Activated CD8-positive, alpha-beta memory T cell treated with anti-CD3 and anti-CD28 coated beads, Interleukin-2, amount 50 U/mL, for 24 hours (primary cell): ENCODE results near the gene ACOT9.
"Not testable (repeated sequence)": the region's sequence is repeated elsewhere in the genome, so short reads cannot be mapped to it uniquely, and the experiment has no call there.

Source experiments
- DNase-seq: peaks from one replicate; pipeline ENCODE4 v3.0.0-alpha.2; 2020; ENCODE audit errors: extremely low read depth

Gene ACOT9

GRCh38 chrX:23742697-23743622, at the start of gene ACOT9:
ACOT9 (minus strand) TSS chrX:23743276; CDS start chrX:23743144, 132 bp downstream.
- peak; percentile 27 for DNase-seq

DNA sequence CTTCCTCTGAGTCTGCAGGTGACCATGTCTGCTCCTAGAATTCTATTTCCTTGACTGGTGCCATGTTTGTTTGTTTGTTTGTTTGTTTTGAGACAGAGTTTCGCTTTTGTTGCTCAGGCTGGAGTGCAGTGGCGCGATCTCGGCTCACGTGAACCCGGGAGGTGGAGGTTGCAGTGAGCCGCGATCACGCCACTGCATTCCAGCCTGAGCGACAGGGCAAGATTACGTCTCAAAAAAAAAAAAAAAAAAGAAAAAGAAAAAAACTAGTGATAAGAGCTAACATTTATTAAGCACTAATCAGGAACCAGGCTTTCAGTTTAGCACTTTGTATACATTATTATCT, 47.0 kb upstream of the ACOT9 start:
- no peak for DNase-seq

GRCh38 chrX:23789386-23790154, 46.5 kb upstream of the ACOT9 start:
- DNase-seq: no peak

DNA sequence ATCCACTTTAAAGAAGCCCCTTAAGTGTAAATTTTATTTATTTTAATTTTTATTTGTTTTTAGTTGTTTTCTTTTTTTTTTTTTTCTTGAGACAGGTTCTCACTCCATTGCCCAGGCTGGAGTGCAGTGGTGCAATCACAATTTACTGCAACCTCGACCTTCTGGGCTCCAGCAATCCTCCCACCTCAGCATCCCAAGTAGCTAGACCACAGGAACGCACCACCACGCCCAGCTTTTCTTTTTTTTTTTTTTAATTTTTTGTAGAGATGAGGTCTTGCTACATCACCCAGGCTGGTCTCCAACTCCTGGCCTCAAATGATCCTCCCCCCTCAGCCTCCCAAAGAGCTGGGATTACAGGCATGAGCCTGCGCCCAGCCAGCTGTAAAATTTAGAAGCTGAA, 45.9 kb upstream of the ACOT9 start:
- no peak for DNase-seq

- no peak for DNase-seq
These were observed 45.4 kb upstream of the ACOT9 start for GRCh38 chrX:23788521-23788920.

- DNase-seq: no peak
These were observed 44.7 kb upstream of the ACOT9 start for GRCh38 chrX:23787745-23788118.

DNA sequence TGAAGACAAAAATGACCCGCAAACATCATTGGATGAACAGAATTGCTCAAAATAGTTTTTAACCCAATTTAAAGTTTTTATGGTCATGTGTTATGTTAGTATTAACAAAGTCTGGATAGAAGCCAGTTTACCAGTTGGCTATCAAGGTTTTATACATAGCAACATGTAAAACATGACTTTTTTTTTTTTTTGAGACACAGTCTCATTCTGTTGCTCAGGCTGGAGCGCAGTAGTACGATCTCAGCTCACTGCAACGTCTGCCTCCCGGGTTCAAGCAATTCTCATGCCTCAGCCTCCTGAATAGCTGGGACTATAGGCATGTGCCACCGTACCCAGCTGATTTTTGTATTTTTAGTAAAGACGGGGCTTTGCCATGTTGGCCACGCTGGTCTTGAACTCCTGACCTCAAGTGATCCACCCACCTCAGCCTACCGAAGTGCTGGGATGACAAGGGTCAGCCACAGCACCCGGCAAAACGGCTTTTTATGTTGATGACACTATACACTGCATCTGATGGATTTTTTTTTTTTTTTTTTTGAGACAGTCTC, 43.3 kb upstream of the ACOT9 start:
- no peak for DNase-seq

- DNase-seq: no peak
These were observed 42.5 kb upstream of the ACOT9 start for GRCh38 chrX:23785580-23785979.

DNA sequence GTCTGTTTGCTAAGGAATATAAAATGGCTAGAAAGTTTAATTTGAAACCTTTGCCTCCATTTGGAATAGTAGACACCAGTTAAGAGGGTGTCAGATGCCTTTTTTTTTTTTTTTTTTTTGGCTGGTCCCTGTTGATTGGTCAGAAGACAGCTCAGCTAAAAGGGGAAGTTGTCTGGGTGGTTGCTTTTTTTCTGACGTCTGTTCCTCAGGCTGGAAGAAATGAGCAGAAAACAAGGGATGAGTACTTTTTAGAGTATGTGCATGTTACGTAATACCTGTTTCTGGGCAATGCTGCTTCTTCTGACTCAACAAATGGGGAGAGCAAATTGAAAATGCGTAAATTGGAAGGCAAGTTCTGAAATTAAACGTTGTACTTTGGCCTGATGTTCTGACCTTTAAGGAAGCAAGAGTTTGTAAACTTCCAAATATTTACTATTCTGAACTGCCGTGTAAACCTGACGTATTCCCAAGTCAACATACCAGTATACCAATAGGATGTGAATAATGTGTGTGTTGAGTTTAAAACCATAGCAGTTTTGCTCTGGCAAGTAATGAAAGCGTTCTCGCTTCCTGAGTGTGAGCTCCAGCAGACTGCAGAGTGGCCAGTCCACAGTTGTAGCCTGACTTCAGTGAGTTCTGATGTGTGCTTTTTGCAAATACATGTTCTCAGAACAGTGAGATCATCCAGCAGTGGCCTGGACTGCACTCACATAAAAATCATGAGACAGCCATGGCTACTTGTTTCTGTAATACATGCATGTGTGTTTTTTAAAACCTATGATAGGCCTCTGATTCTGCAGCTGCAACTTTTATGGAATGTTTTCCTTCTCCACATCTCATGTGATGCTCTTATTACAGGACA, 41.6 kb upstream of the ACOT9 start:
- DNase-seq: no peak

DNA sequence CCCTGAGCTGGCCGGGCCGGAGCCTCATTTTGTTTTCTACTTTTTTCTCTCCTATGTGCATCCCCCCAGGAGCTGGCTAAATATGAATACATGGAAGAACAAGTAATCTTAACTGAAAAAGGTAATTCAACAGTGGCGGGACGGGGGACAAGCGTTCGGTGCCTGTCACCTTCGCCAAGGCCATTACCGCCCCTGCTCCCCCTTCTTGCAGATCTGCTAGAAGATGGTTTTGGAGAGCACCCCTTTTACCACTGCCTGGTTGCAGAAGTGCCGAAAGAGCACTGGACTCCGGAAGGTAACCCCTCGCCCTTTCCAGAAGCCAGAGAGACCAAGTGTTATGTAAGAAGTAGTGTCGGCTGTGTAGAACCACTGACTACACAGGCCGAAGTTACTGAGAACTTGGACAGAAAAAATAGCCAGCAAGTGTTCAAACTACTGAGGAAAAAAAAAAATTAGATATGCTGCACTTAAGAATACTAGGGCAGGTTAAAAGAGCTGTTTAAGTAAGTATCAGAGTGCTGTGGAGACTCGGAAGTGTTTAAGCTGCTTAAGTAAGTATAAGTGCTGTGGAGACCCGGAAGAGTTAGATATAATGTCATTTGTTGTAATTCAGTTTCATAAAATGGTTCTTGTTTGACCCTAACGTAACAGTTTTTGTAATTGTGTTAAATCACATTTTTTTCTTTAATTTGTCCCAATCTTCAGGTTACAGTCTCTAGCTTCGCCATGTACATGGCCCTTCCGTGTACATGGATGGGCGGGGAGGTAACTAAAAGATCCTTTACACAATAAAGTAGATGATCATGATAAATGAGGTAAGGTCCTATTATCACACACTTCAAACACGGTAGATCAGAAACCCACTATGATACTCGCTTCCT, 40.8 kb upstream of the ACOT9 start:
- DNase-seq: no peak

DNA sequence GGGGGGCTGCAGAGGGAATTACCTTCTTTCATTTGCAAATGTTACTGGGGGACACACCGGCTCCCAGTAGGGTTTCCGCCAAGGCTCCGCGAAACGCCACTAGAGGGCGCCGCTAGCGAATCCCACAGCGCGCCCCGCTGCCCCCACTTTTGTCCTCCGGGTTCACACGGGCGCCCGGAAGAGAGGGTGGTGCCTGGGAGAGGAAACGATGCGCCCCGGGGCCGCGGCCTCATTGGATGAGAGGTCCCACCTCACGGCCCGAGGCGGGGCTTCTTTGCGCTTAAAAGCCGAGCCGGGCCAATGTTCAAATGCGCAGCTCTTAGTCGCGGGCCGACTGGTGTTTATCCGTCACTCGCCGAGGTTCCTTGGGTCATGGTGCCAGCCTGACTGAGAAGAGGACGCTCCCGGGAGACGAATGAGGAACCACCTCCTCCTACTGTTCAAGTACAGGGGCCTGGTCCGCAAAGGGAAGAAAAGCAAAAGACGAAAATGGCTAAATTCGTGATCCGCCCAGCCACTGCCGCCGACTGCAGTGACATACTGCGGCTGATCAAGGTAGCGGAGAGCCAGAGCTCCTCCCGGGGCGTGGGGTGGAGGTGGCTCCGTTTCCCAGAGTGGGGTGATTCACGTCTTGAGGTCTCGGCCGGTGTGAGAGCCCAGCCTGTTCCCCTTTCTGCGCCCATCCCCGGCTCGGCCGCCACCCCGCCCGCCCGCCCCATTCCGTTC, 40.0 kb upstream of the ACOT9 start, which contains the start of gene SAT1:
TSS of gene SAT1 (plus strand) at position 311 of the 726 bp plus-strand sequence. CDS start at position 490, 179 bp downstream.
- peak; percentile 75 for DNase-seq

- DNase-seq: no peak
These were observed 39.4 kb upstream of the ACOT9 start for GRCh38 chrX:23782455-23782854.

GRCh38 chrX:23779025-23779424, 35.9 kb upstream of the ACOT9 start:
- DNase-seq: no peak

DNA sequence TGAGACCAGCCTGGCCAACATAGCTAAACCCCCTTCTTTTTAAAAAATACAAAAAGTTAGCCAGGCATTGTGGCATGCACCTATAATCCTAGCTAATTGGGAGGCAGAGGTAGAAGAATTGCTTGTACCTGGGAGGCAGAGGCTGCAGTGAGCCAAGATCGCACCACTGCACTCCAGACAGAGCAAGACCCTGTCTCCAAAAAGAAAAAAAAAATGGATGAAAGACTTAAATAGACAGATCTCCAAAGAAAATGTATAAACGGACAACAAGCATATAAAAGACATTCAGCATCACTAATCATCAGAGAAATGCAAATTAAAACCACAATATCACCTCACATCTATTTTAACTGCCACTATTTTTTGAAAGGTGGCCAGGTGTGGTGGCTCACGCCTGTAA, 33.3 kb upstream of the ACOT9 start:
- no peak for DNase-seq

- DNase-seq: no peak
These were observed 30.6 kb upstream of the ACOT9 start for GRCh38 chrX:23773601-23774175.

DNA sequence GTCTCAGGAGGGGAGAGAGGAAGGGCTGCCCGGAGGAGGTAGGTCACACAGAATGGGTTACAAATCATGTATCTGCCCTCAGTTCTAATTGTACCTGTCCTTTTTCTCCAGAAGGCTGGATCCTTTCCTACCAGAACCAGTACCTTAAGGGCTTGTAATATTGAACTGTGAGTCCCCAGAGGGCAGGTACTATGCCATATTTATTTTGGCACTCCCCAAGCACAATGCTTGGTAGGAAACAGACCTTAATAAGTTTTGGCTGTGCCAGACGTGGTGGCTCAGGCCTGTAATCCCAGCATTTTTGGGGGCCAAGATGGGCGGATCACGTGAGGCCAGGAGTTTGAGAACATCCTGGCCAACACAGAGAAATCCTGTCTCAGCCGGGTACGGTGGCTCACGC, 28.0 kb upstream of the ACOT9 start:
- not testable (repeated sequence) for DNase-seq

GRCh38 chrX:23770142-23770541, 27.1 kb upstream of the ACOT9 start:
- DNase-seq: no peak

GRCh38 chrX:23766650-23767551, 23.8 kb upstream of the ACOT9 start:
- no peak for DNase-seq

DNA sequence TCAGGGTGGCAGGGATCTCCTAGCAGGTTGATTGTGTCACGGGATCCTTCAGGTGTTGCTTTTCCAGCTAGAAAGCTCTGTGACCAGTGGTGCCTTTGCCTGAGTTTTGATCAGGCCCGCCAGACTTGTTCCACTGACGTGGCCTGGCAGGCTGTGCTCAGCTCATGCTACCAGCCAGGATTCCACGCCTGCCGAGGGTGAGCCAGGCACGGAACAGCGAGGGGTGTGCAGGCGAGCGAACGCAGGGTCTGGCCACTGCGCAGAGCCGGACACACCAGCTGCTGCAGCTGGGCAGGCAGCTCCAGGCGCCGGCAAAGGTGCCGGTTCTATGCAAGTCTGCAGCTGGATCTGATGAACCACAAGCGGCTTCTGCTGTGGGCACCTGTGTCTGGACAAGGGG, 22.8 kb upstream of the ACOT9 start:
- no peak for DNase-seq
